PC-9 (cell line): Measurements from ENCODE around the gene GNA12. TPM values are rescaled to one million over a fixed set of nuclear protein-coding genes. Genes with fewer than 3 reads are reported as not detected.
A peak's percentile ranks its signal among the peaks of the same experiment; 100 is the strongest.

Source experiments
- BruUV-seq: library from RNA; stranded (reverse); fragments of 400-500 nt; replicated peaks from 2 replicates; lab custom pipeline; 2021; lab: Mats Ljungman, UMichigan
- CTCF ChIA-PET: fragments of 300-600 bp; sonication (Branson Sonifier 250); formaldehyde crosslinking; loops from one replicate; lab custom pipeline; 2022; ENCODE audit warnings: antibody characterized with exemption; lab: Charles Lee
- POLR2A ChIA-PET: fragments of 300-600 bp; sonication (Branson Sonifier 250); formaldehyde crosslinking; loops from one replicate; lab custom pipeline; 2022; ENCODE audit warnings: antibody characterized with exemption; ENCODE audit not compliant: unreplicated experiment; lab: Charles Lee
- DNase-seq, 2 experiments: peaks; one replicate each; pipeline versions ENCODE4 v3.0.0 to v3.0.0-alpha.2; 2015 to 2022; ENCODE audit warnings: mixed read lengths in 1 of 2
- H2AFZ ChIP-seq: fragments of 200-600 bp; sonication (generic); 2 replicates; pipeline ENCODE4 v1.8.1; 2017; ENCODE audit warnings: antibody characterized with exemption
- H3F3A ChIP-seq: fragments of 200-600 bp; sonication (generic); 2 replicates; pipeline ENCODE4 v1.8.1; 2017; ENCODE audit warnings: antibody characterized with exemption, mild to moderate bottlenecking, low read depth; ENCODE audit not compliant: insufficient read depth
- H3K27ac ChIP-seq: fragments of 200-600 bp; sonication (generic); 2 replicates; pipeline ENCODE4 v1.6.1; 2016; ENCODE audit warnings: mixed run types
- H3K27me3 ChIP-seq: fragments of 200-600 bp; sonication (generic); 2 replicates; pipeline ENCODE4 v1.6.1; 2016; ENCODE audit warnings: low read depth, mixed run types; ENCODE audit not compliant: insufficient read depth
- H3K36me3 ChIP-seq: fragments of 200-600 bp; sonication (generic); 2 replicates; pipeline ENCODE4 v1.6.1; 2016; ENCODE audit warnings: low read depth, mixed run types
- H3K4me1 ChIP-seq: fragments of 200-600 bp; sonication (generic); replicated peaks from 2 replicates; pipeline ENCODE4 v1.6.1; 2016; ENCODE audit warnings: mixed run types; ENCODE audit not compliant: insufficient read depth
- H3K4me2 ChIP-seq: fragments of 200-600 bp; sonication (generic); 2 replicates; pipeline ENCODE4 v1.6.1; 2017; ENCODE audit warnings: mixed run types
- H3K4me3 ChIP-seq: fragments of 200-600 bp; sonication (generic); 2 replicates; pipeline ENCODE4 v1.6.1; 2016; ENCODE audit warnings: mixed run types
- H3K79me2 ChIP-seq: fragments of 200-600 bp; sonication (generic); 2 replicates; pipeline ENCODE4 v1.6.1; 2017; ENCODE audit warnings: low read depth, mixed run types
- H3K9me2 ChIP-seq: fragments of 200-600 bp; sonication (generic); 2 replicates; pipeline ENCODE4 v1.8.1; 2017; ENCODE audit warnings: mild to moderate bottlenecking; ENCODE audit not compliant: insufficient read depth
- H3K9me3 ChIP-seq: fragments of 200-600 bp; sonication (generic); 2 replicates; pipeline ENCODE4 v1.8.1; 2016; ENCODE audit warnings: low read depth; ENCODE audit not compliant: insufficient read depth
- H4K20me1 ChIP-seq: fragments of 200-600 bp; sonication (generic); 2 replicates; pipeline ENCODE4 v1.8.1; 2017; ENCODE audit not compliant: insufficient read depth
- CTCF ChIP-seq: fragments of 200-600 bp; sonication (generic); conservative IDR thresholded peaks from 2 replicates; pipeline ENCODE4 v1.6.1; 2017; ENCODE audit warnings: mixed run types, antibody characterized with exemption, mild to moderate bottlenecking, moderate library complexity
- EZH2 ChIP-seq: fragments of 200-600 bp; sonication (generic); IDR thresholded peaks from 2 replicates; pipeline ENCODE4 v1.8.0; 2017; ENCODE audit warnings: antibody characterized with exemption, low read depth
- intact Hi-C: fragments of 100-400 bp; cut with micrococcal nuclease; formaldehyde crosslinking; loops from one replicate; pipeline ENCODE4 v1.10.0; 2022; ENCODE audit not compliant: unreplicated experiment
- total RNA-seq: library from RNA; stranded (reverse); gene quantifications from 2 replicates; pipeline ENCODE4 v1.2.3, GENCODE V29; 2021

GNA12 gene
- total RNA-seq, 1 experiment from 2014 or later, result 51.7 TPM

DNA sequence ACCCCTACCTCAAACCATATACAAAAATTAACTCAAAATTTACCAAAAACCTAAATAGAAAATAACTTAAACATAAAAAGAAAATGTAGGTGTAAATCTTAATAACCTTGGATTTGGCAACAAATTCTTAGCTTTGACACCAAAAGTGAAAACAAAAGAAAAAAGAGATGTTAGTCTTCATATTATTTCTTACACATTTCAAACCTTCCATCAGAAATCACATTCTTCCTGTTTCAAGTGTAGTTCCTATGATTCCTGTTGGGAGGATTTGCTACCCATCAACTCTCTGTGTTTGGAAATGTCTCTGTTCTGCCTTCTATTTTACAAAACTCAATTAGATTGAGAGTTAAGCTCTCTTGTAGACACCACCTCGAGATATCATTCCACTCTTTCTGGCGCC is 62.0 kb downstream of the GNA12 start:
- Histone ChIP-seq H2AFZ (no peak overlapping the region), H3K4me1 (peaks cover 68% of the 10 kb centered on the region), H3K36me3 (peaks cover 41% of the 10 kb centered on the region), H3K79me2 (peaks cover 75% of the 10 kb centered on the region), H3K27me3 (no peaks in the 10 kb centered on the region), H3K4me2 (no peak overlapping the region), H3K27ac (peak overlapping the region; percentile 4; the same call in 1 of the 2 replicates), H3F3A (peaks cover 62% of the 10 kb centered on the region), H3K4me3 (no peak overlapping the region), H4K20me1 (no peaks in the 10 kb centered on the region), H3K9me3 (no peaks in the 10 kb centered on the region), H3K9me2 (no peaks in the 10 kb centered on the region)
- BruUV-seq, result no TSS peak
- ChIA-PET POLR2A (no interaction called here), CTCF (no interaction called here)
- no peak for DNase-seq
- intact Hi-C loops, result no loop called here
- TF ChIP-seq CTCF, result no peak
- TF ChIP-seq EZH2, result no peak

DNA sequence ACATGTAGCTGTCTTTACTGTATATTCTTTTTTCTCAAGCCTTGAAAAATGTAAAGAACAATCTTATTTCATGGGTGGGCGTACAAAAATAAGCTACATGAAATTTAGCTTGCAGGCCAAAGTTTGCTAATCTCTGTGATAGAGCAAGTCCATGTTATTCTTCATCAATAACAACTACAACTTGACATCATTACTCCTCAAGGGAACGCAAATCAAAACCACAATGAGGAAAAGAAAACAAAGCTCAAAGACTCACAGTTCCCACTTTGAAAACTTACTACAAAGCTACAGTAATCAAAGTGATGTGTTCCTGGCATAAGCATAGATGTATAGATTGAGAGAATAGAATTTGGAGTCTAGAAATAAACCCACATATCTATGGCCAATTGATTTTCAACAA is 62.5 kb downstream of the GNA12 start:
- H4K20me1 ChIP-seq, result no peaks in the 10 kb centered on the region
- intact Hi-C loops, result no loop called here
- no peak overlapping the region for H3K4me3 ChIP-seq
- no peak overlapping the region for H3K4me2 ChIP-seq
- POLR2A ChIA-PET, result no interaction called here
- H3K36me3 ChIP-seq, result peaks cover 37% of the 10 kb centered on the region
- H3K9me3 ChIP-seq, result no peaks in the 10 kb centered on the region
- no peaks in the 10 kb centered on the region for H3K27me3 ChIP-seq
- BruUV-seq, result no TSS peak
- H3K79me2 ChIP-seq, result peaks cover 75% of the 10 kb centered on the region
- TF ChIP-seq EZH2, result no peak
- no peak for TF ChIP-seq CTCF
- no peaks in the 10 kb centered on the region for H3K9me2 ChIP-seq
- CTCF ChIA-PET, result no interaction called here
- H3F3A ChIP-seq, result peaks cover 57% of the 10 kb centered on the region
- no peak for DNase-seq
- no peak overlapping the region for H2AFZ ChIP-seq
- H3K4me1 ChIP-seq, result peaks cover 72% of the 10 kb centered on the region
- no peak overlapping the region for H3K27ac ChIP-seq

DNA sequence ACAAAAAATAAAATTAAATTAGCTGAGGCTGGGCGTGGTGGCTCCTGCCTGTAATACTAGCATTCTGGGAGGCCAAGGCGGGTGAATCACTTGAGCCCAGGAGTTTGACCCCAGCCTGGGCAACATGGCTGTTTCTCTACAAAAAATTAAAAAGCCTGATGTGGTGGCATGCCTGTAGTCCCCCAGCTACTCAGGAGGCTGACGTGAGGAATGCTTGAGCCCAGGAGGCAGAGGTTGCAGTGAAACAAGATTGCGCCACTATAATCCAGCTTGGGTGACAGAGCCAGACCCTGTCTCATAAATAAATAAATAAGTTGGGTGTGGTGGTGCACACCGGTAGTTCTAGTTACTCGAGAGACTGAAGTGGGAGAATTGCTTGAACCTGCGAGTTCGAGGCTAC is 65.1 kb downstream of the GNA12 start:
- no peaks in the 10 kb centered on the region for H3K9me3 ChIP-seq
- no peaks in the 10 kb centered on the region for H3K9me2 ChIP-seq
- intact Hi-C loops, result no loop called here
- no TSS peak for BruUV-seq
- H3K27me3 ChIP-seq, result no peaks in the 10 kb centered on the region
- H3K27ac ChIP-seq, result peak overlapping the region; percentile 41
- H3F3A ChIP-seq, result peaks cover 58% of the 10 kb centered on the region
- POLR2A ChIA-PET, result no interaction called here
- H3K79me2 ChIP-seq, result peaks cover 71% of the 10 kb centered on the region
- H3K4me1 ChIP-seq, result peaks cover 73% of the 10 kb centered on the region
- CTCF ChIA-PET, result no interaction called here
- H3K36me3 ChIP-seq, result peaks cover 31% of the 10 kb centered on the region
- TF ChIP-seq CTCF (no peak), EZH2 (no peak)
- no peak overlapping the region for H2AFZ ChIP-seq
- H3K4me2 ChIP-seq, result no peak overlapping the region; the same call in 1 of the 2 replicates
- DNase-seq, result peak in 1 of 2 experiments; percentile 79
- H3K4me3 ChIP-seq, result no peak overlapping the region
- H4K20me1 ChIP-seq, result no peaks in the 10 kb centered on the region
